ENCODE results near the gene UBALD1.
A peak's percentile ranks its signal among the peaks of the same experiment; 100 is the strongest.

The UBALD1 gene

GRCh38 chr16:4618645-4619418, 4.1 kb upstream of the UBALD1 start:
- TF ChIP-seq CTCF (IDR thresholded peaks at IDR 0.05): no peak
- no peak overlapping the region for H2AFZ ChIP-seq
- no peak overlapping the region for H3K4me3 ChIP-seq (ENCODE audit: low read depth, low read length)
- H3K27me3 ChIP-seq (ENCODE audit: control insufficient read depth, insufficient read depth, low read length): no peaks in the 10 kb centered on the region
- peaks cover 16% of the 10 kb centered on the region for H3K4me1 ChIP-seq
- H3K27ac ChIP-seq: no peak overlapping the region
- no peak overlapping the region for H3K4me2 ChIP-seq (ENCODE audit: low read length)
- H3K9me3 ChIP-seq (ENCODE audit: control insufficient read depth, low read length): no peaks in the 10 kb centered on the region
- H3K79me2 ChIP-seq: peaks cover 9% of the 10 kb centered on the region
- H3K36me3 ChIP-seq (ENCODE audit: control insufficient read depth, insufficient read depth, low read length): no peaks in the 10 kb centered on the region
- H3K9ac ChIP-seq: no peak overlapping the region

- no peaks in the 10 kb centered on the region for H3K9me3 ChIP-seq (ENCODE audit: control insufficient read depth, low read length)
- no peak overlapping the region for H2AFZ ChIP-seq
- H3K27me3 ChIP-seq (ENCODE audit: control insufficient read depth, insufficient read depth, low read length): no peaks in the 10 kb centered on the region
- H3K9ac ChIP-seq: no peak overlapping the region
- peaks cover 21% of the 10 kb centered on the region for H3K4me1 ChIP-seq
- no peak overlapping the region for H3K4me2 ChIP-seq (ENCODE audit: low read length)
- no peak for TF ChIP-seq CTCF (IDR thresholded peaks at IDR 0.05)
- no peak overlapping the region for H3K4me3 ChIP-seq (ENCODE audit: low read depth, low read length)
- no peaks in the 10 kb centered on the region for H3K36me3 ChIP-seq (ENCODE audit: control insufficient read depth, insufficient read depth, low read length)
- no peak overlapping the region for H3K27ac ChIP-seq
- peaks cover 9% of the 10 kb centered on the region for H3K79me2 ChIP-seq
Observed at GRCh38 chr16:4617880-4618279, 3.2 kb upstream of the UBALD1 start.

- TF ChIP-seq CTCF (IDR thresholded peaks at IDR 0.05): peak; percentile 57
- H3K36me3 ChIP-seq (ENCODE audit: control insufficient read depth, insufficient read depth, low read length): no peaks in the 10 kb centered on the region
- H3K27me3 ChIP-seq (ENCODE audit: control insufficient read depth, insufficient read depth, low read length): no peaks in the 10 kb centered on the region
- peaks cover 21% of the 10 kb centered on the region for H3K4me1 ChIP-seq
- peak overlapping the region; percentile 99 for H2AFZ ChIP-seq
- H3K9ac ChIP-seq: peak overlapping the region; percentile 98
- peak overlapping the region; percentile 100 for H3K27ac ChIP-seq
- peak overlapping the region; percentile 97 for H3K4me3 ChIP-seq (ENCODE audit: low read depth, low read length)
- H3K9me3 ChIP-seq (ENCODE audit: control insufficient read depth, low read length): no peaks in the 10 kb centered on the region
- H3K79me2 ChIP-seq: peaks cover 9% of the 10 kb centered on the region
- H3K4me2 ChIP-seq (ENCODE audit: low read length): peak overlapping the region; percentile 98
Observed at GRCh38 chr16:4616047-4616811, 1.5 kb upstream of the UBALD1 start.

- Histone ChIP-seq H3K4me3 (ENCODE audit: low read depth, low read length) (peak overlapping the region; percentile 69), H3K9ac (peak overlapping the region; percentile 20), H3K4me1 (peaks cover 21% of the 10 kb centered on the region), H2AFZ (peak overlapping the region; percentile 97), H3K27me3 (ENCODE audit: control insufficient read depth, insufficient read depth, low read length) (no peaks in the 10 kb centered on the region), H3K9me3 (ENCODE audit: control insufficient read depth, low read length) (no peaks in the 10 kb centered on the region), H3K4me2 (ENCODE audit: low read length) (peak overlapping the region; percentile 89), H3K27ac (peak overlapping the region; percentile 100), H3K36me3 (ENCODE audit: control insufficient read depth, insufficient read depth, low read length) (no peaks in the 10 kb centered on the region), H3K79me2 (peaks cover 9% of the 10 kb centered on the region)
- no peak for TF ChIP-seq CTCF (IDR thresholded peaks at IDR 0.05)
Observed at GRCh38 chr16:4615384-4616046, 827 bp upstream of the UBALD1 start.
